GM18520 (cell line): ENCODE results near the gene CLEC18C.
"Not testable (repeated sequence)": the region's sequence is repeated elsewhere in the genome, so short reads cannot be mapped to it uniquely, and the experiment has no call there.

ENCODE experiments used
- ATAC-seq: cut with Tn5 transposase; IDR thresholded peaks from one replicate; pipeline ENCODE4 v1.9.1; 2021; ENCODE audit not compliant: unreplicated experiment

CLEC18C gene

DNA sequence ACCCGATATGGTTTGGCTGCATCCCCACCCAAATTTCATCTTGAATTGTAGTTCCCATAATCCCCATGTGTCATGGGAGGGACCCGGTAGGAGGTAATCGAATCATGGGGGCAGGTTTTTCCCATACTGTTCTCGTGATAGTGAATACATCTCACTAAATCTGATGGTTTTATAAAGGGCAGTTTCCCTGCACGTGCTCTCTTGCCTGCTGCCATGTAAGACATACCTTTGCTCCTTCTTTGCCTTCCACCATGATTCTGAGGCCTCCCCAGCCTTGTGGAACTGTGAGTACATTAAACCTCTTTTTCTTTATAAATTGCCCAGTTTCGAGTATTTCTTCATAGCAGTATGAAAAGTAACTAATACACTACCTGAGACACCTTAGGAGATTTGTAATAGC is 32.8 kb downstream of the CLEC18C start:
- not testable (repeated sequence) for ATAC-seq

DNA sequence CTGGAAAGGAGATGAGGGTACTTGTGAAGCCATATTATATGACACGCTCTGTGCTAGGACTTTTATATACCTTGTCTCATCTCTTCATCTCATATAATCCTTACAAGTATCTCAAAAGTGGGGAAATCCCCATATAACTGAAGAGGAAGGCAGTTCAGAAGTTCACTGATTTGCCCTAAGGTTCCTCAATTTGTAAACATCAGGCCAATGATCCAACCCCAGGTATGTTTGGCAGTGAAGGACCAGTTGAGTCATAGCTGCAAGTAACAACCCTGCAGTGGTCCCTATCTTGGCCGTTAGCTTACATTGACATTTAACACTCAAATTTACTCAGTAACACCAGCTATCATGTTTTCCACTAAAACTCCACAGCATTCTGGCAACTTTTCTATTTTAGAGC is 45.0 kb downstream of the CLEC18C start:
- ATAC-seq = not testable (repeated sequence)

DNA sequence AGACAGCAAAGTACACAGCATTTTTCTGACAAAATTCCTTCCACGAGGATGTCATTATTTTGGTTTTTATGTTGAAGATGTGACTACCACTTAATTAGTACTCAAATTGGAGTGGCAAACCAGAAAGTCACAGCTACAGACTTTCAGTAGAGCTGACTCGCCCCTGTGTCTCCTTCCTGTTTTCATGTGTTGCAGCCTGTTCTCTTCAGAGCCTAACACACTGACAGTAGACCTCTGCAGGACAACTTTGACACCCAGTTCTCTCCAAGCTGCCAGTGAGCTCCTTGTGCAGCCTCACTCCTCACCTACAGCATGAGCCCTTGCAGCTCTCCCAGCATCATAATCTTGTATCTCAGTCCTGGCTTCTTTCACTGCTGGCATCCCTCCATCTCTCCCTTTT is 49.0 kb downstream of the CLEC18C start:
- not testable (repeated sequence) for ATAC-seq

DNA sequence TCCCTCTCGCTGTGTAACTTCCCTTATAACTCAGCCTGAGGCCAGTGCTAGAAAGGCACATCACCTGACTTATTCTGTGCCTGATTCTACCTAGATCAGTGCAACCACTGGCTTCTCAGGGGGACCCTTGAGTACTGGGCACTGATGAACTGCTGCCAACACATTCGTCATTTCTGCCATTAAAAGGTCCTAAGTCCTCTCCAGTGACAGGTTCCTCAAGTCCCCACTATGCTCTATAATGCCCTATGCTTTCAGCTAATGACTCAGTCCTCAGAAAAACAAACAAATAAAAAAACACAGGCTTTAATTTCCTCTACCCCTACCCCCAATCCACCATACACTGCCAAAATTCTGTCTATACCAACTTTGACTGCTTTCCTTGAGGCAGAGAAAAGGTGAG is 49.6 kb downstream of the CLEC18C start:
- not testable (repeated sequence) for ATAC-seq

GRCh38 chr16:70223971-70224513 is 50.5 kb downstream of the CLEC18C start:
- not testable (repeated sequence) for ATAC-seq

- not testable (repeated sequence) for ATAC-seq
Measured at GRCh38 chr16:70224645-70225044, 51.1 kb downstream of the CLEC18C start.

- not testable (repeated sequence) for ATAC-seq
Measured at GRCh38 chr16:70225430-70225829, 51.8 kb downstream of the CLEC18C start.

DNA sequence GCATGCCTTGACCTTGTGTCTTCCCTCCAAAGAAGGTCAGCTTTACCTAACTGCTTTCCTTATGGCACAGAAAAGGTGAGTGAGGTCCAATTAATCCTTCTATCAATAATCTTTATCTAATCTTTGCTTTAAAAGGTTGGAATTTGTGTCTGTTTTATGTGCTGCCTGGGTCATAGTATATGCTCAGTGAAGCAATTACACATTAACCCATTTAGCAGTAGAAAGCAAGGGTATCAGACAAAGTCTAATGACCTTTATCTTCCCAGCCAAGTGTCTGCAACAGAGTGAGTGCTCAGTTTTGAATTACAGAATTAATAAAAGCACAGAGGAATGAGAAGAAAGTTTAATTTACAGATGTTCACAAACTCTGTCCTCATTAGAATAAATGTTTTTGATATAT is 52.4 kb downstream of the CLEC18C start:
- ATAC-seq = not testable (repeated sequence)

DNA sequence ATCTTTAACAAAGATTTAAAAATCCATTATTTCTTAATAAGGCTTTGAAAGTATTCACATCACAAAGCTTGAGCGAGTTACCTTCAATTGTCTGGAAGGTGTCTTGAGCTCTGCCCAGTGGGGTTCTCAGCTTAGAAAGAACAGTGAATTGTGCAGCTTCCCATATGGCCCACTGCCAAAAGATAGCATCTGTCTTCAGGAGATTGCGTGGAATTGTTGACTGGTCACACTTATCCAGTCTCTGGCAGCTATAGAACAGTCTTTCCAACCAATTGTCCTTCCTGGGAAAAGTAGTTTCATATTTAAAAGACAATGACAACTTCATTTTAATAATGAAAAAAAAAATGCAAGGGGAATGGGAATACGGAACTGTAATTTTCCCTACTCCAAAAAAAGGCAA is 58.2 kb downstream of the CLEC18C start:
- ATAC-seq = not testable (repeated sequence)
